GM12892 (cell line): ENCODE measurements around the gene GFRA4.

Source experiments
- POLR2A ChIP-seq: IDR thresholded peaks from 2 replicates; pipeline ENCODE4 v1.6.1; 2011; ENCODE audit warnings: low read depth, low read length, control low read depth
- POLR2AphosphoS5 ChIP-seq: IDR thresholded peaks from 2 replicates; pipeline ENCODE4 v1.6.1; 2011; ENCODE audit warnings: low read depth, low read length, control low read depth
- TAF1 ChIP-seq: IDR thresholded peaks from 2 replicates; pipeline ENCODE4 v1.6.1; 2011; ENCODE audit warnings: low read depth, mild to moderate bottlenecking, control low read depth, low read length, borderline replicate concordance

- TF ChIP-seq POLR2A (no peak), POLR2AphosphoS5 (no peak), TAF1 (no peak)
Observed at GRCh38 chr20:3712279-3712873, 49.2 kb upstream of the GFRA4 start, which contains the start of gene SIGLEC1.
